GM21717 (cell line): ENCODE measurements around the gene EXO1.
A peak's percentile ranks its signal among the peaks of the same experiment; 100 is the strongest.

Experiments used
- ATAC-seq: cut with Tn5 transposase; IDR thresholded peaks from one replicate; pipeline ENCODE4 v1.9.1; 2021; ENCODE audit warnings: mild to moderate bottlenecking, moderate library complexity; ENCODE audit not compliant: unreplicated experiment

Gene EXO1

GRCh38 chr1:241881440-241881839 lies 33.4 kb downstream of the EXO1 start:
- ATAC-seq: no peak

DNA sequence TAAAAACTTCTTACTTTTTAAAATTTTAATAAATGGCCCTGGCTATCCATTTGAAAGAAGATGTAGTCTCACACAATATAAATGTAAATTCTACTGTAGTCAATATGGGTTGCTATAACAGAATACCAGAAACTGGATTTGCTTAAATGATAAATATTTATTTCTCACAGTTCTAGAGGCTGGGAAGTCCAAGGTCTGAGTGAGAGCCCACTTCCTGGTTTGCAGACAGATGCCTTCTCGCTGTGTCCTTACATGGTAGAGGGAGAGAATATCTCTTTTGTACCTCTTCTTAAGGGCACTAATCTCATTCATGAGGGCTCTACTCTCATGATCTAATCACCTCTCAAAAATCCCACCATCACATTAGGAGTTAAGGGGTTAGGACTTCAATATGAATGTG lies 35.2 kb downstream of the EXO1 start:
- no peak for ATAC-seq

DNA sequence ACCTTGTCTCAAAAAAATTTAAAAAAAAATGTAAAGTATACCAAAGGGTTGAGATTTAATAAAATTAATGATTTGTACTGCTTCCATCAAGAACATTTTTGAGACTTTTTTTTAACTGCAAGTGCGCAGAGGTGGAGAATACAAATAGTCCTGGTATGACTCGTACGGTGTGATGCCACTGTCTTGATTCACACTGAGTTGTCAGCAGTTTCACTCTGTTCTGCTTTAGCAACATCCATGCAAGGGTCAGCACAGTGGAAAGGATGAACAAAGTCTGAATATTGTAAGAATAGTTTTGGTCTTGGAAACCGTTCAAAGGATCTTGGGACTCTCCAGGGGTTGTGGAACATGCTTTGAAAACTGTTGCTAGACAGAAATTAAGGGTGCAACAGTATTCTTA lies 40.2 kb downstream of the EXO1 start:
- ATAC-seq: no peak

DNA sequence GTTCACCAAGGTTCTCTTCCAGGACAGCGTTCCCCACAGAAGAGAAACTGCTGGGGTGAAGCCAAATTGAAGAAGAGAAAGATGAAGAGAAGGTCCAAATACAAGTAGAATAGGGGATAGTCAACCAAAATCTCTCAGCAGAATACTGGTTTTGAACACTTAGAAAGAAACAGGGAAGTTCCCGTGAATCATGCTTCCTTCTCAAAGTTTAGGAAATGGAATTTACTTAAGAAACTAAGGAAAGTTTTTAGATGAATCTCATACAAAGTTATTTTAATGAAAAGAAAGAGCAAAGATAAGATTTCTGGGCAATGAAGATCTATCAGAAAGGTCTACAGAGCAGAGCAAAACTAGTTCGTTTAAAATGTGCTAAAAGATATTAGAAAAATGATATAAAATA lies 43.3 kb downstream of the EXO1 start:
- ATAC-seq: no peak

- ATAC-seq: no peak
Observed at GRCh38 chr1:241894016-241894415, 46.0 kb downstream of the EXO1 start.

DNA sequence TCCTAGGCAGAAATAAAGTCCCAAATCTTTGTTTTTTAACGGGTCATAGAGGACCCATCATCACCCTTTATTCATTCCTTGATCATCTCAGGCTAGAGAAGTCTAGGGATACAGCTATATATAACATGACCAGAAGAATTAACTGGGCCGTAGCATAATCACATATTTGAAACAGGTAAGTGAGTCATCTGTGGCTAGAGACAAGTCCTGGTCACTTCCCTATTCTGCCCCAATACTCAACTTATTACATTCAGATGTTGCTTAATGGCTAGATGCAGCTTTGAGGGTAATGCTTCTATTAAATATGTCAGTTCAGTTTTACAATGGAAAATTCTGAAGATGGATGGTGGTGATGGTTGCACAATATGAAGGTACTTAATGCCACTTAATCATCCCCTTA lies 47.0 kb downstream of the EXO1 start:
- ATAC-seq: peak; percentile 72

GRCh38 chr1:241896670-241896962 lies 48.6 kb downstream of the EXO1 start:
- ATAC-seq: no peak

DNA sequence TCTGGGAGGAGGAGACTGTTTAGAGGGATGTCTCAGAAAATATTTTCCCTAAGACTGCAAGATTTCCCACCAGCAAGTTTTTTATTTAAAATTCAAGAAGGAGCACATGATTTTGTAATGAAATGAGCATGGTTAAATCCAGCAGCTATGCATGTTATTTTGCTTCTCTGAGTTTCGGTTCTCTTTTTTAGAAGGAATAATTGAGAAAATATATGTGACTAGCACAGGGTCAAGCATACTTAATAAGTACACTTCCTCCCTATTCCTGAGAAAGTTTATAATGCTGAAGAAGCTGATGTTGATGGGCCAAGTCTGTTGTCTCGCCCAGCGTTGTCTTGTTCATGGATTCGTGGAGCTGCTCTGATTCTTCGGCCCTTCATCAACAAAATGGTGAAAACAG lies 51.2 kb downstream of the EXO1 start:
- no peak for ATAC-seq

DNA sequence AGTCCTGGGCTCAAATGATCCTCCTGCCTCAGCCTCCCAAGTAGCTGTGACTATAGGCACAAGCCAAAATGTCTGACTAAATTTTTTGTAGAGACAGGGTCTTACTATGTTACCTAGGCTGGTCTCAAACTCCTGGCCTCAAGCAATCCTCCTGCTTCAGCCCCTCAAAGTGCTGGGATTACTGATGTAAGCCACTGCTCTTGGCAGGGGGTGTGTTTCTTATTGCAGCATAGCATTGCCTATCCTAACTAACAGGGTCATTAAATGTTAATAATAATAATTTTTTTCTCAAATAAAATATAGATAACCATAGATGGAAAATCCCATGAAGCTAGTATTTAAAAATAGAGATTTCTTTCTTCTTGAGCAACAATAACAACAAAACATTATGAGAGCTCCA lies 52.4 kb downstream of the EXO1 start:
- no peak for ATAC-seq

DNA sequence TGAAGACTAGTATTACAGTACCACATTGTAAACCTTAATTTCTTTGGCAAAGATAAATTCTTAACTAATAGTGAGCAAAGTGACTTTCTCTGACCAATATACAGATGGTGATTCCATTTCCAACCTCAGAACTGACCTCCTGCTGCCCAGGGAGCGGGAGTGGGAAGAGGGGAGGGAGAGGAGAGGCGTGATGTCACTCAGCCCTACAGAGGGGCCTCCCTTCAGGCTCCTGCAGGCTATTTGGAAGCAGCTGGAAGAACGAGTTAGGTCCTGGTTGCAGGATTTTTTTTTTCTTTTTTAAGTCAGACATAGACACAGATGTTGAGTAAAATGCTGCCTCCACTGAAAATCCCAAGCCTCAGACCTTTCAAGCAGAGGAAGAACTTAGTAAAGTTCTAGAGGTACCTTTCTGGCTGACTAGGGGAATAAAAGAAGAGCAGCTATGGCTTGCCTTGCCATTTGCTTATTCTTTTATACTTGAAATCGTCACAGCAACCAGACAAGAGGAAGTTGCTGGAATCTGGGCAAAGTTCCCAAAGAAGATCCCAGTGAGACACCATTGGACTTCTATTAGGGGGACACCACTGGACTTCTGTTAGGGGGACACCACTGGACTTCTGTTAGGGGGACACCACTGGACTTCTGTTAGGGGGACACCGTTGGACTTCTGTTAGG lies 54.5 kb downstream of the EXO1 start:
- ATAC-seq: no peak

GRCh38 chr1:241916196-241916595 lies 68.2 kb downstream of the EXO1 start:
- ATAC-seq: no peak

DNA sequence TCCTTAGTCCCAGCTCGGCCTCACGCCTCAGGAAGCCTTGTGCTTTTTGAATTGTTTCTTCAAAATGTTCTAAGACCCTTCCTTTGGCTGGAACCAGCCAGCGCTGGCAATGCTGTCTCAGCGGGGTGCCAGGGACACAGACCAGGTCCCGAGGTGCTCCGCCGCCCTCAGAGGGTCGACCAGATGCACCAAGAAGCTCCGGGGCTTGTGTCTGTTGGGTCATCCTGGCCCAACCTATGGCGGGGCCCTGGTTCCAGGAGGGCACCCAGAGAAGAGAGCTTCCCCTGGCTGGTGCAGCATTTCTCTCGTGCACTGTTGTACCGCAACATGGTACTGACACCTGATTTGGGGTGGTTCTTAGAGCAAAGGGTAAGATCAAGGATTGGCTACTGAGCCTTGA lies 69.5 kb downstream of the EXO1 start:
- ATAC-seq: no peak

GRCh38 chr1:241918879-241919278 lies 70.9 kb downstream of the EXO1 start:
- ATAC-seq: no peak

DNA sequence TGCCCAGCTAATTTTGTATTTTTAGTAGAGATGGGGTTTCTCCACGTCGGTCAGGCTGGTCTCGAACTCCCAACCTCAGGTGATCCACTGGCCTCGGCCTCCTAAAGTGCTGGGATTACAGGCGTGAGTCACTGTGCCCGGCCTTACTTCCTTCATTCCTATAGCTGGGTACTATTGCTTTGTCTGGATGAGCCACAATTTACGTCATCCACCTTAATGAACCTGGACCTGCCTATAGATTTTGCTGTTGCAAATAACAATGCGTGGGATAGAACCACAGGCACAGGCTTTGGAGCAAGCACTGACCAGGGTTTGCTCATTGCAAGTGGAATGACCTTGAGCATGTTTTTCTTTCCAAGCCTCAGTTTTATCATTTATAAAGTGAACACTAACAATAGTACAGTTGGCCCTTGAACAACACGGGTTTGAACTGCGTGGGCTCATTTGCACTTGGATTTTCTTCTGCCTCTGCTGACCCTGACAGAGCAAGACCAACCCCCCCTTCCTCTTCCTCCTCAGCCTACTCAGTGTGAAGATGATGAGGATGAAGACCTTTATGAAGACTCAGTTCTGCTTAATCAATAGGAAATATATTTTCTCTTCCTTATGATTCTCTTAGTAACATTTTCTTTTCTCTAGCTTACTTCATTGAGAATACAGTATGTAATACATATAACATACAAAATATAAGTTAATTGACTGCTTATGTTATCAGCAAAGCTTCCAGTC lies 76.2 kb downstream of the EXO1 start:
- no peak for ATAC-seq

DNA sequence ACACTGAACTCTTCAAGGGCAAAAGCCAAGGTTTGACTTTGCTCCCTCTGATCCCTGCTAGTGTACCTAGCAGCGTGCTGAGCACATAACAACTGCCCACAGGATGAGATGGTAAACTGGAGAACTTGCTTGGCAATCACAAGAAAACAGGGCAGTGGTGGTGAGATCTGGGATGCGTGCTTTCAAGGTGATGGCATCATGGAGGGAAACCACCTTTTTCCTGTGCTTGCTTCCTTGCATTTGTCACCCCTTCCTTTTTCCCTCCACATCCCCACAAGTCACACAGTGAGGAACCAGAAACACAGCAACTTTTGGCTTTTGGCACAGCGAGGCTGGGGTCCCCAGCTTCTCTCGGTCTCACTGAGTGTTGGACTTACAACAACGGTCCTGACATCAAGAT lies 78.1 kb downstream of the EXO1 start:
- ATAC-seq: no peak

GRCh38 chr1:241927321-241927720 lies 79.3 kb downstream of the EXO1 start:
- ATAC-seq: no peak

- ATAC-seq: no peak
Observed at GRCh38 chr1:241932845-241933244, 84.8 kb downstream of the EXO1 start.

- ATAC-seq: no peak
Observed at GRCh38 chr1:241934201-241934848, 86.3 kb downstream of the EXO1 start.

DNA sequence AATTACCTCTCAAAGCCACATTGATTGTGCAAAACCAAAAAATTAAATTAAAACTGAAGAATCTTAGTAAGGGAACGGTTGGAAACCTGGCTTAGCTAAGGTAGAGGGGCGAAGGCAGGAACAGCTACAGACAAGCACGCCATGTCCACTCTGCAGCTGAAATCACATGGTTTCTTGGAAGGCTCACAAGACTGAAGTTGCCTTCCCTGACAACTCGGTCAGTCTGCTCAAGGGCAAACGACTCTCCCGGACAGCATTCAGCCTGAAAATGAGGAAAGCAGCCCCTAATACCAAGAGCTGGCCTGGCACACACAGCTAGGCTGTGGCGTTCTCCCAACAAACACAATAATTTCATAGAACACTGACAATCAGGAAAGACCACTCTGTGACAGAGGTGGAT lies 86.9 kb downstream of the EXO1 start:
- no peak for ATAC-seq
